Measurements from ENCODE around the gene SCAF1. TPM values are rescaled to one million over a fixed set of nuclear protein-coding genes. Genes with fewer than 3 reads are reported as not detected.
A peak's percentile ranks its signal among the peaks of the same experiment; 100 is the strongest.

The SCAF1 gene
- total RNA-seq, 1 donor from 2014 or later = 61.0 TPM

DNA sequence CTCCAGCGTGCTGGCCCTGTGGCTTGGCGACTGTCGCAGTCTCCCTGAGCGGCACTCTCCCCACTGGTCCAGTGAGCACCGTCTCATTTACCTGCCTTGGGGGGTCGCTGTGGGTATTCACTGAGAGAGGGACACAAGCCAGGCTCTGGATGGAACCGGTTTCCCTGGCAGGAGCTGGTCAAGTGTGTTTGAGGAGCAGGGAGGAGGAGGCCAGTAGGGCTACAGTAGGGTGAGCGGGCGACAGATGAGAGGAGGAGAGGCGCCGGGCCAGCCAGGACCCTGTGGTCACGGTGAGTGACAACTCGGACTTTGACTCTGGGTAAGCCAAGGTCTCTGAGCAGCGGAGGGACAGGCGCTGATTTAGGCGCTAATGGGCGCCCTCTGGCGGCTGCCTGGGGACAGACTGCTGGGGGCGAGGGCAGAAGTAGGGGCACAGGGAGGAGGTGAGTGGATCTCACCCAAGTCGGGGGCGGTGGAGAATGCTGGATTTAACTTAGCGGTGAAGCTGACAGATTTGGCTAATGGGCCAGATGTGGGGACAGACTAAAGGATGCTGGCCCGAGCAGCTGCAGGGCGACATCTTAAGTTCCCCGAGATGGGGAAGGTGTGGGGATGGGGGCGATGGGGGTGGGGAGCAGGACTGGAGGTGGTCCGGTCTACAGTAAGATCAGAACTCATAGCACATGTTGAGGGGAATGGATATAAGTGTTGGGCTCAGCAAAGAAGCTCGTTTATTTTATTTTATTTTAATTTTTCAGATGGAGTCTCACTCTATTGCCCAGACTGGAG lies 30.3 kb downstream of the SCAF1 start:
- peak overlapping the region; percentile 52 for H3K4me3 Mint-ChIP-seq
- peak; percentile 70 for DNase-seq
- ChIA-PET POLR2A (interaction anchor here (0.6 to 1.8 kb wide), 5 partner anchors 29 to 117 kb away, joined by 3 to 6 read pairs (median 4); partner anchors contain the start of gene SCAF1), CTCF (interaction anchor here (0.9 to 2.2 kb wide), 5 partner anchors 8 to 166 kb away, joined by 3 to 13 read pairs (median 4); no protein-coding TSS in a partner anchor)
- H3K4me1 Mint-ChIP-seq = peaks cover 41% of the 10 kb centered on the region
- H3K27ac Mint-ChIP-seq = peak overlapping the region; percentile 70
- TF ChIP-seq CTCF (IDR thresholded peaks at IDR 0.05) = peak; percentile 27
- H3K27me3 Mint-ChIP-seq = no peaks in the 10 kb centered on the region
- peaks cover 15% of the 10 kb centered on the region for H3K36me3 Mint-ChIP-seq (ENCODE audit: low read depth)
- no peaks in the 10 kb centered on the region for H3K9me3 Mint-ChIP-seq
- intact Hi-C loops (cut with micrococcal nuclease) = loop anchor here (10.0 kb wide), 1 partner anchor 678 kb away; the partner anchor contains the start of genes GYS1 and RUVBL2
- ATAC-seq (ENCODE audit: low read depth) = no peak

GRCh38 chr19:49676136-49676783 lies 34.3 kb downstream of the SCAF1 start:
- CTCF ChIA-PET = interaction anchor here (1.0 to 4.7 kb wide), 5 partner anchors 12 to 170 kb away, joined by 4 to 25 read pairs (median 8); partner anchors contain the start of gene RRAS
- H3K9me3 Mint-ChIP-seq = no peaks in the 10 kb centered on the region
- H3K27me3 Mint-ChIP-seq = no peaks in the 10 kb centered on the region
- H3K4me3 Mint-ChIP-seq = peak overlapping the region; percentile 99
- H3K36me3 Mint-ChIP-seq (ENCODE audit: low read depth) = peaks cover 25% of the 10 kb centered on the region
- peaks cover 70% of the 10 kb centered on the region for H3K4me1 Mint-ChIP-seq
- peak; percentile 9 for ATAC-seq (ENCODE audit: low read depth)
- POLR2A ChIA-PET = interaction anchor here (0.5 to 6.4 kb wide), 28 partner anchors 12 to 1351 kb away, joined by 3 to 97 read pairs (median 6); partner anchors contain the start of genes AKT1S1, ALDH16A1, AP2A1 and ATF5
- no peak for TF ChIP-seq CTCF (IDR thresholded peaks at IDR 0.05)
- intact Hi-C loops (cut with micrococcal nuclease) = loop anchor here (1.0 to 10.0 kb wide), 9 partner anchors 141 to 1039 kb away; partner anchors contain the start of genes AKT1S1, ALDH16A1, DBP and GYS1
- peak overlapping the region; percentile 99 for H3K27ac Mint-ChIP-seq
- peak; percentile 39 for DNase-seq

DNA sequence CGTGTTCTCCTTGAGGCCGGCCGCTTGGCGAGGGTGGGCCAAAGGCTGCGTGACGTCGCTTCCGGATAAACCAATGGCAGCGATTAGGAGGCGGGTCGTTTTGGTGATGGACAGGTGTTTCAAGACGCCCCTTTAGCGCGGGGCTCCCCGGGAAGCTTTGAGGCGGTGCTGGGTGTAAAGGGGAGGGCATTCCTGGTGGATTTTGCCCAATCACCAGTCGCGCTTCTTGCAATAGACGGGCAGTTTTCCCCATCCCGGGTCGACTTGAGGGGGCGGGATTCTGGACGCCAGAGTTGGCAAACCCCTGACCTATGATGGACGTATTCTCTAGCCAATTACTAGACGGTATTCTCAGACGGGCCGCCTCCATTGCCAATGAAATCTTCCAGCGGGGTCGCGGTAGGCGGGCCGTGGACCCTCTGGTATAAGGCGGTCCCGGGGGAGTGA lies 34.8 kb downstream of the SCAF1 start:
- intact Hi-C loops (cut with micrococcal nuclease) = loop anchor here (1.0 to 10.0 kb wide), 13 partner anchors 12 to 1040 kb away; partner anchors contain the start of genes AKT1S1, ALDH16A1, BCL2L12 and DBP
- H3K27ac Mint-ChIP-seq = peak overlapping the region; percentile 99
- peaks cover 26% of the 10 kb centered on the region for H3K36me3 Mint-ChIP-seq (ENCODE audit: low read depth)
- DNase-seq = peak; percentile 93
- peak; percentile 67 for ATAC-seq (ENCODE audit: low read depth)
- POLR2A ChIA-PET = interaction anchor here (0.5 to 6.4 kb wide), 30 partner anchors 12 to 1352 kb away, joined by 3 to 97 read pairs (median 4); partner anchors contain the start of genes AKT1S1, ALDH16A1, AP2A1 and ATF5
- H3K9me3 Mint-ChIP-seq = no peaks in the 10 kb centered on the region
- CTCF ChIA-PET = interaction anchor here (1.0 to 4.7 kb wide), 5 partner anchors 13 to 170 kb away, joined by 4 to 25 read pairs (median 8); partner anchors contain the start of gene RRAS
- peak overlapping the region; percentile 99 for H3K4me3 Mint-ChIP-seq
- peaks cover 70% of the 10 kb centered on the region for H3K4me1 Mint-ChIP-seq
- no peaks in the 10 kb centered on the region for H3K27me3 Mint-ChIP-seq
- no peak for TF ChIP-seq CTCF (IDR thresholded peaks at IDR 0.05)

DNA sequence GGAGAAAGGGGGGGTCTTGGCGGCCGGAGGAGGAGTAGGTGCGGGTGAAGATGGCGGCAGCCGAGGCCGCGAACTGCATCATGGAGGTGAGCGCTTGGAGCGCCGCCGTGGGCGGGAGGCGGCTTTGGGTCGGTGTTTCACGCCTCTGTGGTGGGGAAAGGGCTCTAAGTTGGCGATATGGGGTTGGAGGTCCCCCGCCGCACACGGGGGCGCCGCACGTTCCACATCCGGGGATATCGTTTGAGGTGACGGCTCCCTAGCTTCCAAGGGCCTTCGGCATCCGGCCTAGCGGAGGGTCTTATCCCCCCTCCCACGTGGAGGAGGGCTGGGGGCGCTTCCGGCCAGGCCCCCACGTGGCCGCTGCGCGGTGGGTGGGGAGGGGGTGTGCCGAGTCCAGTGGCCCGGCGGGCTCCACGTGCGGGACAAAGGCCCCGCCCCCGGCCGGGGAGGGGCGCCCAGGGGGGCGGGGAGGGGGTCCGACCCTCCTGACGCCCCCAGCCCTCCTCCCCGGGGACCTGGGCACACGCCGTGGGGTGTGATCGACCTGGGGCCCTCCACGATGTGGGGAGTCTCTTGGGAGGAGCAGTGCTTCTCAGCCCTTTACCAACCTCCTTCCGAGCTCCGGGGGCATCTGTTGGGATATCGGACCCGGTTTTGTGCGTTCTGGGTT lies 35.4 kb downstream of the SCAF1 start, which contains the start of gene PRMT1:
PRMT1 (plus strand) TSS at position 41 of the 670 bp plus-strand sequence; CDS start at position 51, 10 bp downstream.
- Mint-ChIP-seq H3K27ac (peak within 1 kb of the TSS; percentile 99), H3K4me3 (peak within 1 kb of the TSS; percentile 99), H3K36me3 (ENCODE audit: low read depth) (peaks cover 29% of the 10 kb centered on the region), H3K9me3 (no peaks in the 10 kb centered on the region), H3K27me3 (no peaks in the 10 kb centered on the region), H3K4me1 (peaks cover 64% of the 10 kb centered on the region)
- intact Hi-C loops (cut with micrococcal nuclease) = loop anchor here (1.0 to 10.0 kb wide), 10 partner anchors 12 to 1040 kb away; partner anchors contain the start of genes BCL2L12, DBP, GYS1 and IRF3
- no peak for TF ChIP-seq CTCF (IDR thresholded peaks at IDR 0.05)
- ChIA-PET CTCF (interaction anchor here (0.7 to 4.7 kb wide), 4 partner anchors 37 to 452 kb away, joined by 4 to 25 read pairs (median 11); partner anchors contain the start of gene RRAS), POLR2A (interaction anchor here (0.5 to 6.4 kb wide), 26 partner anchors 13 to 1352 kb away, joined by 3 to 97 read pairs (median 7); partner anchors contain the start of genes AKT1S1, ALDH16A1, AP2A1 and ATF5)
- DNase-seq (peak; percentile 71), ATAC-seq (ENCODE audit: low read depth) (peak; percentile 4)

All from activated B cell treated with CpG ODN at 0.5 μM for 24 hours (primary cell).